ENCODE results near the gene UHRF1.
A peak's percentile ranks its signal among the peaks of the same experiment; 100 is the strongest.
"Not testable (repeated sequence)": the region's sequence is repeated elsewhere in the genome, so short reads cannot be mapped to it uniquely, and the experiment has no call there.

The UHRF1 gene

DNA sequence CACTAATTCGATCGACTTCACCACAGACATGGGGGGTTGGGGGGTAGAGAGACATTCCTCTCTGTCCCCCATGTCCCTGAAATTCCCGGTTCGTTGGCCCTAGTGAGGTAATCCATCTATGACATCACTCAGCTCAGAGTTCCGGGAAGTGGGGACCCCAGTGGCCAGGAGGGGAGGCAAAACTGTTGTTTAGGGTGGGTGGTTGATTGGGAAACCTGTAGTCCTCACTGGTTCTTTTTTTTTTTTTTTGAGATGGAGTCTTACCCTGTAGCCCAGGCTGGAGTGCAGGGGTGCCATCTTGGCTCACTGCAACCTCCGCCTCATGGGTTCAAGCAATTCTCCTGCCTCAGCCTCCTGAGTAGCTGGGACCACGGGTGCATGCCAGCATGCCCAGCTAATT is 6.5 kb upstream of the UHRF1 start, which contains the start of gene ARRDC5:
ARRDC5 (minus strand) TSS at position 101 of the 400 bp plus-strand sequence; CDS start at position 30, 71 bp downstream.
- FAIRE-seq, result no peak

DNA sequence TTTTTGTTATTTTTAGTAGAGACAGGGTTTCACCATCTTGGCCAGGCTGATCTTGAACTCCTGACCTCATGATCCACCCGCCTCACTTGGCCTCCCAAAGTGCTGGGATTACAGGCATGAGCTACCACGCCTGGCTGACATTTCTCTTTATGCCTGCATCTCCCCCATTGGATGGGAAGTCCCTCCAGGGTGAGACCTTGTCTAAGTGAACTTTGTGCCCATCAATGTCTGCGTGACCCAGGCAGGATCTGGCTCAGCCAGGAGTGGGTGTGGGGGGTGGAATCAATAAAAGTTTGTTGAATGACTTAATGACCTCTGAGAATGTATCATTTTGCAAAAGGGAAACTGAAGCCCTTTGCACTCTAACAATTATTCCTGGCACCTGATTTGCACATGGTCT is 4.8 kb upstream of the UHRF1 start:
- no peak for FAIRE-seq

DNA sequence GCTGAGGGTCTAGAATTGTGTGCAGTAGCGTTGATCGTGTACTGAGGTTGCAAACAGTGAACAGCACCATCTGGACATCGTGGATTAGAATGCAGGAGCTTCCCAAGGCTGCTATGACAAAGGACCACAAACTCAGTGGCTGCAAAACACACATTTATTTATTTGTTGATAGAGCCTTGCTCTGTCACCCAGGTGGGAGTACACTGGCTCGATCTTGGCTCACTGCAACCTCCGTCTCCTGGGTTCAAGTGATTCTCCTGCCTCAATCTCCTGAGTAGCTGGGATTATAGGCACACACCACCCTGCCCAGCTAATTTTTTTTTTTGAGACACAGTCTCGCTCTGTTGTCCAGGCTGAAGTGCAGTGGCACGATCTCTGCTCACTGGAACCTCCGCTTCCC is 2.3 kb upstream of the UHRF1 start:
- no peak for FAIRE-seq

DNA sequence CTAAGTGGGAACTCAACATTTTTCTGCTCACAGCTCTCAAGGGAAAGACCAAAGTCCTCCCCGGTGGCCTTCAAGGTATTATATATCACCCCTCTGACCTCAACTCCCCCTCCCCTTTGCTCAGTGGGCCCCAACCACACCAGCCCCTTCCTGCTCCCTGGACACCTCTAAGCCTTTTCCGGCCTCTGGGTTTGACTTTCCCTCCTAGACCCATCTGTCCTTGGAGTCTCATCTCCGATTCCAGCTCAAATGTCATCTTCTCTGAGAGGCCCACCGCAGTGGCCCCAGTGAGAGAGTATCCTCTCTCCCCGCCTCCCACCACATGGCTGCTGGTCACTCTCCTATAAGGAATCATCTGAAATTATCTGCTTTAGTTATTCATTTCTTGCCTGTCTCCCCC is 941 bp upstream of the UHRF1 start:
- no peak for FAIRE-seq

DNA sequence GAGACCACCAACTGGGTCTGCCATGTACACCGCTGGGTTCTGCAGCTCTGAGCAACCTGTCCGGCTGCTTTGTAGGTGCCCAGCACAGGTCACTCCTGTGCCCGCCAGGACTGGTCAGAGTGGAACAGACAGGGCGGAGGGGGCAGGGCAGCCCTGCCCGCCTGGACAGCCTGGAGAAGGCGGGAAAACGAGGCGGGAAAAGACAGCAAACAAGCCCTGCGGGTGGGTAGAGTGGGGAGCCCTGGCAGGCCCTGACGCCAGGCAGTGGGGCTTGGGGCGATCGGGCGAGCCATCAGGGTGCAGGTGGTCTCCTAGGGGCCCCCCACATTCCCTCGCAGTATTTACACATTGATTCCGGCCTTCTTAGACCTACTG is 533 bp upstream of the UHRF1 start:
- FAIRE-seq, result no peak

DNA sequence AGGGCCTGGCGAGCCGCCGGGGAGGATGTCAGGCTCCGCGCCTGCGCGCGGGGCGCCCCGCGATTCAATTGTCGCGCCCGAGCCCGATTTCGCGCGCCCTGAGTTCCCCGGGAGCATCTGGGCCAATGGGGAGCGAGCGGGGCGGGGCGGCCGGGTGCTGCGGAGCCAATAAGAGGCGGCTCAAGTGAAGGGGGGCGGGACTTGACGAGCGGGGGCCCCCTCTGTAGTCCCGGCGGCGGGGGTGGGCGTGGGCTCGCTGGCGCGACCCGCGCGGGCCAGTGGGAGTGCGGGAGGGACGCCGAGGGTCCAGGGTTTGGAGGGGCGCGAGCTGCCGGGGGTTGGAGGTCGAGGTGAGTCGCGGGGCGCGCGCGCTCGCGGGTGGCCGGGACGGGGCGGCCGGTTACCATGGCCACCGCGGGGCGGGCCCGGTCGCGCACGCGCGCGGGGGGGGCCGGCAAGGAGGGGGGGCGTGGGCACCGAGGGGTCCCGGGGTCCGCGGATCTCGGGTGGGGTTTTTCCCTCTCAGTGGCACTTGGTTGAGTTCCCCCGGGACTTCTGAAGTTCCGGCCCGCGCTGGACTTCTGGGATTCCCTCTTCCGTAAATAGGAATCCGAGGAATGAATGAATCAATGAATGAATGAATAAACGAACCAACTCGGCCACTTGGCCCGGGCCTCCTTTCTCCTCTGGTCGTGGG is 744 bp downstream of the UHRF1 start:
- no peak for FAIRE-seq

DNA sequence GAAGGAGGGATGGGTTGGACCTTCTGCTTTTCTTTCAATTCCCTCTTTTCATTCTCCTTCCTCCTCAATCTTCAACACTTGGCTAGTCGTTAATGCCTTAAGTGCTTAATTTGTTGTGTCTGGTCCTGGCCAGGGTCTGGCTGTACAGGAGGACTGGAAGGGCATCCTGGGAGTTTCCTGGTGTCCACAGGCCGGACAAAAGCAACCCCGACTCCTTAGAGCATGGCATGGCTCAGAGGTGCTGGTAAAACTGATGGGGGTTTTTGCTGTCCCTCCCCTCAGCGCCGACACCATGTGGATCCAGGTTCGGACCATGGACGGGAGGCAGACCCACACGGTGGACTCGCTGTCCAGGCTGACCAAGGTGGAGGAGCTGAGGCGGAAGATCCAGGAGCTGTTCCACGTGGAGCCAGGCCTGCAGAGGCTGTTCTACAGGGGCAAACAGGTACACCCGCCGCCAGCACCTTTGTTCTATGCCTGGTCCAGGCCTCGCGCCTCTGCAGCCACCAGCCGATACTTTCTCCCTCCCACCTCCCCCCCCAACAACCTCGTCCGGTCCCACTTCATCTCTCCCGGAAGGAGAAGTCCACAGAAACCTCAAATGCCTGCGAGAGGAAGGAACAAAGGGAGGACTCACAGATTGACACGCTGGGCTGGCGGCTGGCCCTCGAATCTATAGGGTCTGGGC is 1.4 kb downstream of the UHRF1 start:
- FAIRE-seq, result no peak

DNA sequence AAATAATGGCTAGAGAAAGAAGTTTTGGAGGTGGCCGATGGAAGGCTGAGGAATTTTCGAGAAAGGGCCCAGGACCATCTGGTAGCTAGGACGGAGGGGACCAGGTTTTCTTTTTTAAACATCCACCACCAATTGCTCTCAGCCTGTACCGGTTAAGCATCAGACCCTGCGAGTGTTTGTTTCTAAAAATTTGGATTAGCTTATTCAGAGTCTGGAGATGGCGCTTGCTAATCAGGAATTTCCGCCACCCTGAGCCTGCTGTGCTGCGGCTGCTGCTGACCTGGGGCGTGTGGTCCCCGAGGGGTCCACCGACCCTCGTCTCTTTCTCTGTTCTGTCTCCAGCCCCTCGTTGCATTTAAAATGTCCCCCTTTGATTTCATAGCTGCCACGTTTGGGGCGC is 2.0 kb downstream of the UHRF1 start:
- no peak for FAIRE-seq

DNA sequence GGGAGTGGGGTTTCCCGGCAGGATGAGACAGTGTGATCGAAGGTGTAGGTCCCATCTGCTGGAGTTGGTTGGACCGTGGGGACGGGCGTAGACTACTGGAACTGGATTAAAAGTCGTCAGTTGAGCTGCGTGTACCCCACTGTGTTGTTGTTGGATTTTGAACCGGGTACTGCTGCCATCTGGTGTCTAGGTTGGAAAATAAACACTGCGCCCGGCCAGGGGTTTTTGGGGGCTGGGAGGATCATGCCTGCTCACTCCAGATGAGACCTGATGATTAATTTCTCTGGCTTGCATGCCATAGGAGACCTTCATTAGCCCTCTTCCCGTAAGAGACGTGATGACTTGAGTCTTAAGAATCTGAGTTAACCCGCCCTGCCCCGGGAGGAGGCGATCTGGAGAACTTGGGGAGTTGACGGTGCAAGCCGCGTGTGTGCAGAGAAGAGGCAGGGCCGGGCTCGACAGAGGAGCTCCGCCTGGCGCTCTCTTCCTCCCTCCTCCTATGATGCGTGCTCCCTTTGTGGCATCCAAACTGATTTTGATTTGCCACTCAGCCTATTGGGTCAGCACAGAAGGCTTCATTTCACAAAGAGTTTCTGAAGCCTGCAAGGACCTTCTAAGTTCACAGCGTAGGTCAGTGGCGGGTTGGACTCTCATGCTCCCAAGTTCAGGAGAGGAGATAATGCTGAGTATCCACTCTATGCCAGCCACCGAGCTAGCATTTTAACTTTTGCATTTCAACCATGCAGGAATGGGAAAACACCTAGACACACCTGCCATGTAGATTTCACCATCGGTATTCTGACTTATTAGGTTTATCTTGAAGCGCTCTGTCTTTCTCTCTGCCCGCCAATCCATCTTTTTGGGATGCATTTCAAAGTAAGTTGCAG is 2.7 kb downstream of the UHRF1 start:
- peak; percentile 91 for FAIRE-seq

DNA sequence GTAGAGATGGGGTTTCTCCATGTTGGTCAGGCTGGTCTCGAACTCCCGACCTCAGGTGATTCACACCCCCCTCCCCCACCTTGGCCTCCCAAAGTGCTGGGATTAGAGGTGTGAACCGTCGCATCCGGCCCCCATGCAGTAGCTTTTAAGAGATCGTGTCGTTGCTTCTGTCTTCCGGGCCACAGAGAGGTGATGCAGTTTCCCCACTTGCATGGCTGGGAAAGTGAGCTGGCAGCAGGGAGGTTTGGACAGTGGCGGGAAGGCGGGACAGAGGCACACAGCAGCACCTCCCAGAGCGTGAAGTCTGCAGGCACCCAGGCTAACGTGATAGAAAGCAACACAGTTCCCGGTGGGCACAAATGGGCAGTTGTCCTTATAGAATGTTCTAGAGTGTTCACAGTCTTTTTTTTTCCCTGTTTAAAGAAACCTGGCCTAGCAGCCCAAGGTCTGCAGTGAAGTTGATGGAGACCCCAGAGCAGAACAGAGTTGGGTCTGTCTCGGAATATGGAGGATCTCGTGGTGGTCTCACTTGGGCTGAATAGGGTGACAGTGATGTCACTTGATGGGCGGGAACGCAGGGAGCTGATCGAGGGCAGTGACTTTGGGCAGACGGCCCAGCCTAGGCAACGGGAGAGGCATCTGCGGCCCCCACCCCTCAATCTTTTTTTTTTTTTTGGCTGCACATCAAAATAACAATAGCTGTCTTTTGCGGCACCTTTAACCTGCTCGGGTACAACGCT is 4.9 kb downstream of the UHRF1 start:
- FAIRE-seq, result no peak

DNA sequence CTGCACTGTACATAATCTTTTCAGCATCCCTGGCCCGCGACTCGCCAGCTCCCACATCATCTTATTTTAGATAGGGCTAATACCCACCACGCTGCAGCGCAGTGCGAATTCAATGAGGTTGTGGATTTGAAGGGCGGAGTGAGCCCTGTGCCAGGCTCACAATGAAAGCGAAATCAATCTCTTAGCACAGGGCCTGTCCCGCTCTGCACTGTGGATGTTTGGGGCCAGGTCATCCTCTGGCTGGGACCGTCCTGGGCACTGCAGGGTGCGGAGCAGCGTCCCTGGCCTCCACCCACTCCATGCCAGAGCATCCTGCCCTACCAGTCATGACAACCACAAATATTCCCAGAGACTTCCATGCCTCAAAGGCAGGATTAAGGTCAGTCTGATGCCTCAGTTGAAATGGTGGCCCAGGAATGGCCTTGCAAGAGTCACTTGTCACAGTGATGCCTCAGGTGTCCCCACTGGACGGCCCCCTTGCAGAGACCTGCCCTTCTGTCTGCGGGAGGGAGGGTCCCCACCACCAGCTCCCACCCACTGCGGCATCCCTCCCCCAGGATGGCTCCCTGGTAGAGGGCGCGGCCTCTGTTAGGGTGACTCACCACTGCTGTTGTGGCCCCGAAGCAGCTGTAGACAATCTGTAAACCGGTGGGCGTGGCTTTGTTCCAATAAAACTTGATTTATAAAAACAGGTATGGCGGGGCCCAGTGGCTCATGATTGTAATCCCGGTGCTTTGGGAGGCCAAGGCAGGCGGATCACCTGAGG is 5.6 kb downstream of the UHRF1 start:
- FAIRE-seq, result no peak

DNA sequence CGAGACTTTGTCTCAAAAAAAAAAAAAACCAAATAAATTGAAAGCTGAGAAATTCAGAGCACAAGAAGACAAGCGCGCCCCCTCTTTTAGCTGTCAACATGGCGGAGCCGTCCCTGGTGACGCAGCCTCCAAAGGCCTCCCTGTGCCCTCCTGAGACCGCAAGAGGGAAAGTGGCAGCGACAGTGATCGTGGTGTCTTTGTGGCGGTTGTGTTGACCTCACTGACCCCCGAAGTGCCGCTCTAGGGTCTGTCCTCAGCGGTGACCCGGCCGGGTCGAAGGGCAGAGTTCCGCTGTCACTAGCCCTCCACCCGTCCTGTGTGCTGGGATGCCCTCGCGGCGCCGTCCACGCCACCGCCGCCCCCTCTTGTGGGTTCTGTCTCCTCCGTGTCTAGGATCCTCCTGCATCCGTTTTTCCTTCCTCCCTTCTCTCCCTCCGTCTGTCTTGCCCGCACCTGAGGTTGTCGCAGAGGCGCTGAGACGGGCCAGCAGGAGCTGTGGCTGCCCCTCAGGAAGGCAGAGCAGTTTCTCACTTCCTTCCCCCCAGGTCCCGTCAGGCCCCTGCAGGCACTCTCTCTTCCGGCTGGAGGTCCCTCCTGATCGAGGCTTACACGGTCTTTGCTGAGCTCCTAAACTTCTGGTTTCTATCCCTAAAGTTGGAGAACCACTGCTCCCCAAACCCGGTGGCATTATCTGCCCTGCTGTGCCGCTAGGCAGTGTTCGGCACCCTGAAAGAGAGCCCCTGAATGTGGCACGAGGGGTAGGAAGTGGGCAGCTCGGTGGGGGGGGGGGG is 7.2 kb downstream of the UHRF1 start:
- no peak for FAIRE-seq

DNA sequence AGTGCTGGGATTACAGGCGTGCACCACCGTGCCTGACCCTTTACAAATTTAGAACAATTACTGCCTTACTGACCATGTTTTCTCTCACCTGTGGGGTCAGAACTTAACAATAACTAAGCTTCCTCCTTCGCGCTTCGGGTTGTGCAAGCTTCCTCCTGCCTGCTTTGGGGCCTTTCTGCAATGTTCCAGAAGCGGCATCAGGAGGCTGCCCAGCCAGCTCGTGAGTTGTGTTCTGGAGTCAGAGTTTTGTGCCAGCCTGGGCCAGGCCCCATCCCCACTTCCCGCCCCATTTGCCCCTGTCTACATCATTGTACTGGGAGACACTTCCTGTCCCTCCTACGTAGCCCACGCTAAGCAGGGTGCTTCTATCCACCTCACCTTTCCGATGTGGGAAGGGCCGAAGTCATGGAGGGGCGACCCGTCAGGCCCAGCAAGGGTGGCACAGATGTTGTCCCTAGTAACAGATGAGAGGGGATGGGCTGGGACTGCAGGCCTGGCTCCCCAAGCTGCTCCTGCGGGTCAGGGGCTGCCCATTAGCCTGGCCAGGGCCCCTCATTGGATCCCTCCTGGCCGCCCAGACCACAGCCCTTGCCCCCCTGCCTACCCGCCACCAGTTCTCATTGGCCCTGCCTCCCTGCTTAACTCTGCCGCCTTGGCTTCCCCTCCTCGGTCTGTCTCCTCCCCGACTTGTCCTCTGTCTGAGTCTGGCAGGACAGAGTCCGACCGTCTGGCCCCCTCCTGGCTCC is 13.4 kb downstream of the UHRF1 start:
- no peak for FAIRE-seq

DNA sequence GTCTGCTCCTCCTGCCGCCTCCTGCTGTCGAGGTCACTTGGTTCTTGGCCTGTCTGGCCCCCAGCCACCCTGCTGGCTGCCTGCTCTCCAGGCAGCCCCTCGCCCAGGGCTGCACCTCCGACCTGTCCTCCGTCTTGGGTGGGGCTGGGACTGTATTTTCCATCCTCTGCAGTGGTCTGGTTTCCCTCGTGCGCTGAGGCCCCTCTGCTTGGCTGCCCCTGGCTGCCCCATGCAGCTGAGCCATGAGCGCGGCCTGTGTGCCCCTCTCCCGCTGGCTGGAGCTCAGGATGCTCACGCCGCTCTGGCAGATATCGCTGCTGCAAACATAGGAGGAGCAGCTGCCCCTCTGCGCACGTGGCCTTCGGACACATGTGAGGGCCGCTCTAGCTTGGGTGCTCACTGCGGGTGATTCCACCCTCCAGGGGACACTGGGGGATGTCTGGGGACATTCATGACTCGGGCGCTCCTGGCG is 14.0 kb downstream of the UHRF1 start:
- no peak for FAIRE-seq

DNA sequence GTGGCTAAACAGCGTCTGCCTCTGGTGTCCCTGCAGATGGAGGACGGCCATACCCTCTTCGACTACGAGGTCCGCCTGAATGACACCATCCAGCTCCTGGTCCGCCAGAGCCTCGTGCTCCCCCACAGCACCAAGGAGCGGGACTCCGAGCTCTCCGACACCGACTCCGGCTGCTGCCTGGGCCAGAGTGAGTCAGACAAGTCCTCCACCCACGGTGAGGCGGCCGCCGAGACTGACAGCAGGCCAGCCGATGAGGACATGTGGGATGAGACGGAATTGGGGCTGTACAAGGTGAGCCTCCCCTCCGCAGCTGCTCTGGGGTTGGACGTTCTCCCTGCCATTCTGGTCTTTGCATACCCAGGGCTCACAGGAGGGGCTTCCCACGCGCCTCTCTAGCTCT is 19.9 kb downstream of the UHRF1 start:
- no peak for FAIRE-seq

DNA sequence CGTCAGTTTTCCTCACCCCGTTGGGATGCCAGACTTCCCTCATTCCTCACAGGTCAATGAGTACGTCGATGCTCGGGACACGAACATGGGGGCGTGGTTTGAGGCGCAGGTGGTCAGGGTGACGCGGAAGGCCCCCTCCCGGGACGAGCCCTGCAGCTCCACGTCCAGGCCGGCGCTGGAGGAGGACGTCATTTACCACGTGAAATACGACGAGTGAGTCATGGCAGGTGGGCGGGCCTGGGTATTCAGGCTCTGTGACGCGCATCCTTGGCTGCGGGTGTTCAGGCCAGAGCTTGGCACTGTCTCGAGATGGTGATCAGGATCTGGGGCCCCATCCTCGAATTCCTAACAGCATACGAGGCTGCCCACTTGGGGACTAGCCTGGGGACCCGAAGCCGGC is 21.4 kb downstream of the UHRF1 start:
- no peak for FAIRE-seq

DNA sequence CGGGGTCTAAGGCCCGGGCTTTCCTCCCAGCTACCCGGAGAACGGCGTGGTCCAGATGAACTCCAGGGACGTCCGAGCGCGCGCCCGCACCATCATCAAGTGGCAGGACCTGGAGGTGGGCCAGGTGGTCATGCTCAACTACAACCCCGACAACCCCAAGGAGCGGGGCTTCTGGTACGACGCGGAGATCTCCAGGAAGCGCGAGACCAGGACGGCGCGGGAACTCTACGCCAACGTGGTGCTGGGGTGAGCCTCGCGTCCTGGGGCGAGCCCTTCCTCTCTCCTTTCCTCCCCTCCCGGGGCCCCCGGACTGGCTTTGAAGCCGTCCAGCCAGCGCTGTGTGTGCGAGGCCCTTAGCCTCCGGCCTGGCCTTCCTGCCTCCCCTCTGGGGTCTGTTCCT is 23.4 kb downstream of the UHRF1 start:
- FAIRE-seq, result no peak

DNA sequence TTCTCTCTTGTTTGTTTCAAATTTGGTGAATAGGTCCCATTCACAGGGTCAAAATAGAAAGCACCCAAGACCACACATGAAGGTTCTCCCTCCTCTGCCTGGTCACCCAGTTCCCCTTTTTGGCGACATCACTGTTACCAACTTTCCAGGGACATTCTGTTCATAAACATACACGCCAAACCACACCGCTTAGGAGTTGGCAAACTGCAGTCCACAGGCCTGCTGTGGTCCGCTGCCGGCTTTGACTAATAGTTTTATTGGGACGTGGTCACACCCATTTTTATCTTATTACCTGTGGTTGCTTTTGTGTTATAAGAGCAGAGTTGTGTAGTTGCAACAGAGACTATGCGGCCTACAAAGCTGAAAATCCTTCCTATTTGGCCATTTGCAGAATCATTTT is 24.2 kb downstream of the UHRF1 start:
- no peak for FAIRE-seq

DNA sequence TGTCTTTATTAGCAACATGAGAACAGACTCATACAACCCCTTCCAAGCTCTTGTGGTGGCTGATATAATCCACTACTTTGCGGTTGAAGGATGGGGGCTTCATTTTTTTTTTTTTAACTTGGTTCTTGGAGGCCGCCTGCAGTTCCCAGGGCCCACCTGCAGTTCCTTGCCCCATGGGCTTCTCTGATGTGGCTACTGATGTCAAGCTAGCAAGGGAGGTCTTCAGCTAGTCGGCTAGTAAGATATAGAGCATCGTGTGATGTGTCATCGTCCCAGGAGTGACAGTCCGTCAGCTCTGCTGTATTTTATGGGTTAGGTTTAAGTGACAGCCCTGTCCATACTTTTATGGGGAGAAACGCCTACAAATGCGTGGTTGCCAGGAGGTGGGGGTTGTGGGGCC is 26.1 kb downstream of the UHRF1 start:
- FAIRE-seq, result no peak

DNA sequence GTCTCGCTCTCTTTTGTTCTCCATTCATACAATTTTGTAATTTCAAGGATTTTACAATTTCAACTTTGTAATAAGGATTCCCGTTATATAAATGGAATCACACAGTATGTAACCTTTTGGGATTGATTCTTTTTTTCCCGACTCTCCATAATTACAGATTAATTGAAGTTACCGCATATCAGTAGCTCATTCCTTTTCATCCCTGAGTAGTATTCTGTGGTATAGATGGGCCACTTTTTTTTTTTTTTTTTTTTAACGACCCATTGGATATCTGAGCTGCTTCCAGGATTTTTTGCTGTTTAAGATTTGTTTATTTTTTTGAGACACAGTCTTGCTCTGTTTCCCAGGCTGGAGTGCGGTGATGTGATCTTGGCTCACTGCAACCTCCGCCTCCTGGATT is 27.8 kb downstream of the UHRF1 start:
- FAIRE-seq, result no peak

DNA sequence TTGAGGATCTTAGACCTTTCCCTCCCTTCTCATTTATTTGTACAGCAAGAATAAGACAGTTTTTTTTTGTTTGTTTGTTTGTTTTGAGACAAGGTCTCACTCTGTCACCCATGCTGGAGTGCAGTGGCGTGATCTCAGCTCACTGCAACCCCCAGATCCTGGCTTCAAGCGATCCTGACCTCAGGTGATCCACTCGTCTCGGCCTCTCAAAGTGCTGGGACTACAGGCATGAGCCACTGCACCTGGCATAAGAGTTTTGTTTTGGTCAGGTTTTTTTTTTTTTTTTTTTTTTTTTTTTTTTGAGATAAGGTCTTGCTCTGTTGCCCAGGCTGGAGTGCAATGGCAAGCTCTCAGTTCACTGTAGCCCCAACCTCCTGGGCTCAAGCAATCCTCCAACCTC is 29.2 kb downstream of the UHRF1 start:
- FAIRE-seq, result not testable (repeated sequence)
